Activated CD4-positive, alpha-beta memory T cell treated with anti-CD3 and anti-CD28 coated beads for 36 hours (primary cell): ENCODE measurements around the gene PCDH9. TPM values are rescaled to one million over a fixed set of nuclear protein-coding genes. Genes with fewer than 3 reads are reported as not detected.

Experiments used
- CTCF ChIA-PET: fragments of 350-600 bp; sonication (Branson Sonifier 250); formaldehyde crosslinking; loops from one replicate; lab custom pipeline; 2021; ENCODE audit warnings: antibody characterized with exemption, inconsistent platforms; lab: Charles Lee
- POLR2A ChIA-PET: fragments of 350-600 bp; sonication (Branson Sonifier 250); formaldehyde crosslinking; loops from one replicate; lab custom pipeline; 2021; ENCODE audit warnings: antibody characterized with exemption; lab: Charles Lee
- DNase-seq: peaks from one replicate; pipeline ENCODE4 v3.0.0-alpha.2; 2020
- H3K27ac Mint-ChIP-seq: one replicate; pipeline ENCODE4 v1.8.0; 2021; ENCODE audit warnings: mixed read lengths
- H3K27me3 Mint-ChIP-seq: one replicate; pipeline ENCODE4 v1.8.0; 2021; ENCODE audit warnings: mixed read lengths
- H3K36me3 Mint-ChIP-seq: one replicate; pipeline ENCODE4 v1.8.0; 2021; ENCODE audit warnings: mixed read lengths
- H3K4me1 Mint-ChIP-seq: one replicate; pipeline ENCODE4 v1.8.0; 2021; ENCODE audit warnings: low read depth, mixed read lengths
- H3K4me3 Mint-ChIP-seq: one replicate; pipeline ENCODE4 v1.8.0; 2021; ENCODE audit warnings: mild to moderate bottlenecking, mixed read lengths
- H3K9me3 Mint-ChIP-seq: one replicate; pipeline ENCODE4 v1.8.0; 2021; ENCODE audit warnings: mixed read lengths
- intact Hi-C: fragments of 100-400 bp; cut with micrococcal nuclease; formaldehyde crosslinking; loops from one replicate; pipeline ENCODE4 v1.15.1; 2023
- total RNA-seq, 2 experiments: library from RNA; stranded (reverse); gene quantifications; one replicate each; pipeline ENCODE4 v1.2.3, GENCODE V29; 2021

Gene PCDH9
- under 1 TPM; under 0.01 to 0.02 TPM for total RNA-seq

- no peak for DNase-seq
- Mint-ChIP-seq H3K4me3 (no peak within 1 kb of the TSS), H3K4me1 (peaks cover 7% of the 10 kb centered on the region), H3K27ac (no peak within 1 kb of the TSS), H3K36me3 (no peaks in the 10 kb centered on the region), H3K9me3 (no peaks in the 10 kb centered on the region), H3K27me3 (peaks cover 19% of the 10 kb centered on the region)
- ChIA-PET CTCF (interaction anchor here (2.0 kb wide), 1 partner anchor 9 kb away, joined by 9 read pairs; no protein-coding TSS in a partner anchor), POLR2A (no interaction called here)
- intact Hi-C loops = no loop called here
These were observed at the start of gene PCDH9 for GRCh38 chr13:67229481-67230403. TSS of gene PCDH9 (minus strand) at chr13:67230336. CDS start at chr13:67228440, 1,896 bp downstream.

GRCh38 chr13:67278235-67278634, 48.1 kb upstream of the PCDH9 start:
- Mint-ChIP-seq H3K4me3 (no peak overlapping the region), H3K27ac (no peak overlapping the region), H3K4me1 (no peaks in the 10 kb centered on the region), H3K36me3 (no peaks in the 10 kb centered on the region), H3K27me3 (no peaks in the 10 kb centered on the region), H3K9me3 (no peaks in the 10 kb centered on the region)
- no peak for DNase-seq
- ChIA-PET POLR2A (no interaction called here), CTCF (no interaction called here)
- intact Hi-C loops = no loop called here

DNA sequence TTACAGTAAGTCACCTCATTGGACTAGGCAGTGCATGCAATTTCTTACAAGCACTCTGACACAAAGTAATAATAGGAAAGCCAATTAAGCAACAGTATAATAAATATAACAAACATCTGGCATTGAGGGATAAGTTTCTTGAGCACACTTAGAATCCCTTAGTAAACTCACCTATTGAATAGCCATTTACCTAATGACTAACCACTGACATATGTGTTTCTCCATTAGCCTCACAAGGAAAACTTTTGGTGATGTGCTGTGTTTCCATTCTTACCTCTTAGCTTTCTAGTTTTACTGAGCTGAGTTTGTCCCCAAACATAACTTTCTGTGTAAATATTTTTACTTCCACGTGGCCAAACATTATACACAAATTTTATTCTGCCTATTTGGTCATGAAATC, 47.4 kb upstream of the PCDH9 start:
- POLR2A ChIA-PET = no interaction called here
- Mint-ChIP-seq H3K4me3 (no peak overlapping the region), H3K4me1 (no peaks in the 10 kb centered on the region), H3K36me3 (no peaks in the 10 kb centered on the region), H3K9me3 (no peaks in the 10 kb centered on the region), H3K27me3 (no peaks in the 10 kb centered on the region), H3K27ac (no peak overlapping the region)
- intact Hi-C loops = no loop called here
- CTCF ChIA-PET = no interaction called here
- DNase-seq = no peak

- Mint-ChIP-seq H3K4me3 (no peak overlapping the region), H3K4me1 (no peaks in the 10 kb centered on the region), H3K36me3 (no peaks in the 10 kb centered on the region), H3K9me3 (no peaks in the 10 kb centered on the region), H3K27ac (no peak overlapping the region), H3K27me3 (no peaks in the 10 kb centered on the region)
- CTCF ChIA-PET = no interaction called here
- no peak for DNase-seq
- intact Hi-C loops = no loop called here
- POLR2A ChIA-PET = no interaction called here
These were observed 45.3 kb upstream of the PCDH9 start for GRCh38 chr13:67275351-67275960.

DNA sequence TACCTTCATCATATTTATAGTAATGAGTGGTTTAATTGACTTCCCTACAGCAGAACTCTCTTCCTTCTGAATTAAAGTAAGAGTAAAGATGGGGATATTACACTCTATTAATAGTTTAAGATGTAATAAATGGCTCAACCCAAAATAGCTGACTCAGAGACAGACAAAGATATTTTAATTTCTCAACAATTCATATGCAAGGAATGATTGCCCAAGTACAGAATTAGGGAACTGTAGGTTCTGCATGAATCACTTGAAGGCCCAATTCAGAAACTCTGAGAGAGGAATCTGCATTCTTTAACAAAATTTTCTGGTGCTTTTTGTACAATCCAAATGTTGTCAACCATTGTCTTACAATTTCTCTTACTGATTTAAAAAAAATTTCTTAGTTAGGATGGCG, 42.9 kb upstream of the PCDH9 start:
- intact Hi-C loops = no loop called here

GRCh38 chr13:67267136-67267535, 37.0 kb upstream of the PCDH9 start:
- H3K9me3 Mint-ChIP-seq = no peaks in the 10 kb centered on the region
- H3K27ac Mint-ChIP-seq = no peak overlapping the region
- H3K4me3 Mint-ChIP-seq = no peak overlapping the region
- POLR2A ChIA-PET = no interaction called here
- intact Hi-C loops = no loop called here
- H3K4me1 Mint-ChIP-seq = no peaks in the 10 kb centered on the region
- CTCF ChIA-PET = no interaction called here
- no peaks in the 10 kb centered on the region for H3K27me3 Mint-ChIP-seq
- no peaks in the 10 kb centered on the region for H3K36me3 Mint-ChIP-seq
- no peak for DNase-seq

More for the DNA sequence above, 42.9 kb upstream of the PCDH9 start:
- no peak for DNase-seq
- H3K9me3 Mint-ChIP-seq = no peaks in the 10 kb centered on the region
- POLR2A ChIA-PET = no interaction called here
- H3K27ac Mint-ChIP-seq = no peak overlapping the region
- no peaks in the 10 kb centered on the region for H3K36me3 Mint-ChIP-seq
- H3K27me3 Mint-ChIP-seq = no peaks in the 10 kb centered on the region
- H3K4me3 Mint-ChIP-seq = no peak overlapping the region
- no peaks in the 10 kb centered on the region for H3K4me1 Mint-ChIP-seq
- CTCF ChIA-PET = no interaction called here

DNA sequence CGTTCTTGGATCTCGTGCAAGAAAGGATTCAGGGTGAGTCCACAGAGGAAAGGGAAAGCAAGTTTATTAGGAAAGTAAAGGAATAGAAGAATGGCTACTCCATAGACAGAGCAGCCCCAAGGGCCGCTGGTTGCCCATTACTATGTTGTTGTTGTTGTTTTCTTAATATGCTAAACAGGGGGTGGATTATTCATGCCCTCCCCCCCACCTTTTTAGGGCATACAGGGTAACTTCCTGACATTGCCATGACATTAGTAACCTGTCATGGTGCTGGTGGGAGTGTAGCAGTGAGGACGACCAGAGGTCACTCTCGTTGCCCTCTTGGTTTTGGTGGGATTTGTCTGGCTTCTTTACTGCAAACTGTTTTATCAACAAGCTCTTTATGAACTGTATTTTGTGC, 29.1 kb upstream of the PCDH9 start:
- H3K27me3 Mint-ChIP-seq = no peaks in the 10 kb centered on the region
- ChIA-PET CTCF (no interaction called here), POLR2A (no interaction called here)
- H3K36me3 Mint-ChIP-seq = no peaks in the 10 kb centered on the region
- no peak overlapping the region for H3K4me3 Mint-ChIP-seq
- intact Hi-C loops = no loop called here
- H3K27ac Mint-ChIP-seq = no peak overlapping the region
- no peak for DNase-seq
- H3K9me3 Mint-ChIP-seq = no peaks in the 10 kb centered on the region
- no peaks in the 10 kb centered on the region for H3K4me1 Mint-ChIP-seq

DNA sequence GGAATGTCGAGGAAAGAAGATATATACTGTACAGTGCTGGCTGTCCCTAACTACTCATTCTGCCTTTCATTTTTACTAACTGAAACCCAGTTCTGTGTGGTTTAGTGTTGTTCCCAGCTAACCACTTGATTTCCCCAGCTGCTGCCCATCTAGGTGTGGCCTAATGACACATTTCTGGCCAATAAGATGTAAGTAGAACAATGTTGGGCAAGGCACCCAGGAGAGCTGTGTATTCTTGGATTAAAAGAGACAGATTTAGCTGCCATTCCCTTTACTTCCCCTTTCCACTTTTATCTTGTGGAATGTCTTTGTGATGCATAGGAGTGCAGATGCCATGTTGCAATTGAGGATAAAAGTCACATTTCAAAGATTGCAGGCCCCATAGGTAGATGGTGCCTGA, 28.3 kb upstream of the PCDH9 start:
- no peaks in the 10 kb centered on the region for H3K9me3 Mint-ChIP-seq
- no peak overlapping the region for H3K27ac Mint-ChIP-seq
- H3K4me3 Mint-ChIP-seq = no peak overlapping the region
- H3K4me1 Mint-ChIP-seq = no peaks in the 10 kb centered on the region
- H3K36me3 Mint-ChIP-seq = no peaks in the 10 kb centered on the region
- intact Hi-C loops = no loop called here
- POLR2A ChIA-PET = no interaction called here
- H3K27me3 Mint-ChIP-seq = no peaks in the 10 kb centered on the region
- CTCF ChIA-PET = no interaction called here
- no peak for DNase-seq

DNA sequence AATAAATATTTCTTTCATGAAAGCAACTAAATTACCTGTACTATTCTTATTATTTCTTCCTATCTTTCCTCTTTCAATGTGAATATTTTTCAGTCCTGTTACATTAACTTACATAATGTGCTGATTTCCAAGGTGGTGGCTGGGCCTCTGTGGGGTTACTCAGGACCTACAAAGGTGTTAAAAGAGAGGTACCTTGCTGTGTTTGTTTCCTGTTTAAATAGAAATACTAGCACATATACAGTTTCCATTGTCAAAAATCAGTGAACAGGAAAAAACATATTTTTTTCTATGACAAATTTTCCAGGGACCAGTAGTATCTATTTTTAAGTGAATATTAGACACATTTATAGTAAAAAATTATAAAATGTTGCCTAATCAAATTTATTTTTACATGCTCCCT, 8.7 kb upstream of the PCDH9 start:
- ChIA-PET CTCF (interaction anchor here (1.2 to 1.3 kb wide), 2 partner anchors 8 to 10 kb away, joined by 4 to 9 read pairs; partner anchors contain the start of gene PCDH9), POLR2A (no interaction called here)
- Mint-ChIP-seq H3K27me3 (no peaks in the 10 kb centered on the region), H3K27ac (no peak overlapping the region), H3K4me1 (no peaks in the 10 kb centered on the region), H3K9me3 (no peaks in the 10 kb centered on the region), H3K36me3 (no peaks in the 10 kb centered on the region), H3K4me3 (no peak overlapping the region)
- intact Hi-C loops = no loop called here
- no peak for DNase-seq

- H3K27ac Mint-ChIP-seq = no peak overlapping the region
- intact Hi-C loops = no loop called here
- ChIA-PET POLR2A (no interaction called here), CTCF (interaction anchor here (0.6 to 1.3 kb wide), 3 partner anchors 9 to 17 kb away, joined by 4 to 9 read pairs (median 4); partner anchors contain the start of gene PCDH9)
- H3K4me3 Mint-ChIP-seq = no peak overlapping the region
- DNase-seq = no peak
- no peaks in the 10 kb centered on the region for H3K27me3 Mint-ChIP-seq
- H3K4me1 Mint-ChIP-seq = no peaks in the 10 kb centered on the region
- H3K9me3 Mint-ChIP-seq = no peaks in the 10 kb centered on the region
- no peaks in the 10 kb centered on the region for H3K36me3 Mint-ChIP-seq
These were observed 8.2 kb upstream of the PCDH9 start for GRCh38 chr13:67238277-67238859.

GRCh38 chr13:67235265-67235664, 5.1 kb upstream of the PCDH9 start:
- H3K4me3 Mint-ChIP-seq = no peak overlapping the region
- intact Hi-C loops = no loop called here
- ChIA-PET POLR2A (no interaction called here), CTCF (no interaction called here)
- H3K27me3 Mint-ChIP-seq = peaks cover 8% of the 10 kb centered on the region
- H3K36me3 Mint-ChIP-seq = no peaks in the 10 kb centered on the region
- no peak for DNase-seq
- H3K27ac Mint-ChIP-seq = no peak overlapping the region
- no peaks in the 10 kb centered on the region for H3K9me3 Mint-ChIP-seq
- peaks cover 7% of the 10 kb centered on the region for H3K4me1 Mint-ChIP-seq

DNA sequence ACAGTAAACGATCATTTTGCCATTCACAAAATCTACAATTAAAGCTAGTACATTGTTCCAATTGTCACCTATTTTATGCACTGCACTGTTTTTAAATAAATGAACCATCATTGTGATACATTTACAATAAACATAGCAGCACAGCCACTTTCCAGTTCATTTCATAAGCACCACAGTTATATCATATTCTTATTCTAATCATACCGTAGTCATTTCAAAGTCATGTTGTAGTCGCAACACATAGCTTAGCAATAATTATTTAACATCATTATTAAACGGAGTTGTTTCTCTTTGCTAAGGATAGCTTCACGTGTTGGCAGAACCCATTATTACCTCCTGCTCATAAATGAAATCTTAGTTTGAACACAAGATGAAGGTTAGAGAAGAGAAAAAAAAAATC, 2.2 kb upstream of the PCDH9 start:
- POLR2A ChIA-PET = no interaction called here
- DNase-seq = no peak
- intact Hi-C loops = no loop called here
- peaks cover 8% of the 10 kb centered on the region for H3K27me3 Mint-ChIP-seq
- CTCF ChIA-PET = no interaction called here
- no peak overlapping the region for H3K27ac Mint-ChIP-seq
- H3K36me3 Mint-ChIP-seq = no peaks in the 10 kb centered on the region
- no peak overlapping the region for H3K4me3 Mint-ChIP-seq
- no peaks in the 10 kb centered on the region for H3K9me3 Mint-ChIP-seq
- peaks cover 7% of the 10 kb centered on the region for H3K4me1 Mint-ChIP-seq
